GM19035 (cell line): ENCODE results near the gene ZNF581.

Source experiments
- ATAC-seq: cut with Tn5 transposase; IDR thresholded peaks from one replicate; pipeline ENCODE4 v1.9.1; 2021; ENCODE audit not compliant: unreplicated experiment

ZNF581 gene

DNA sequence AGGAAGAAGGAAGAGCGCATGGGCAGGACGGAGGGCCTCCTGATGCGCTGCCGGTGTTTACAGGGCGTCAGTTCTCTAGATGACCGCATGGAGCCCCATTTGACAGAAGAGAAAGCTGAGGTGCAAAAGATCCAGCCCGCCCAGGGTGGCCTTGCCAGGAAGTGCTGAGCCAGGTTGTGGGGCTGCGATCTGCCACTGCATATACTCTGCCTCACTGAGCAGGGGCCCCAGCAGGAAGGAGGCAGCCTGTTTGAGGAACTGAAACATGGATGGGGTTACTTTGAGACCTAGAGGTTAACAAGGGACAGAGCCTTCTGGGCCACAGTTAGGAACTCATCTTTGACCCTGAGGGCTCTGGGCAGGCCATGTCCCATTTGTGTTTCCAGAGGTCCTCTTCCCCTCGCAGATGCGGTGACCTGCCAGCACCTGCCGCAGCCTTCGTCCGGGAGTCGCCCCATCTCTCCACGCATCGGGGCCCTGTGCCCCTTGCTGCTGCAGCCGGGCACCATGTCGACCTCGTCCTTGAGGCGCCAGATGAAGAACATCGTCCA lies 34.7 kb downstream of the ZNF581 start:
- peak; percentile 58 for ATAC-seq

GRCh38 chr19:55679343-55680257 lies 36.2 kb downstream of the ZNF581 start:
- no peak for ATAC-seq

- no peak for ATAC-seq
Measured at GRCh38 chr19:55680339-55681130, 37.1 kb downstream of the ZNF581 start.

GRCh38 chr19:55681131-55682092 lies 38.0 kb downstream of the ZNF581 start:
- no peak for ATAC-seq

DNA sequence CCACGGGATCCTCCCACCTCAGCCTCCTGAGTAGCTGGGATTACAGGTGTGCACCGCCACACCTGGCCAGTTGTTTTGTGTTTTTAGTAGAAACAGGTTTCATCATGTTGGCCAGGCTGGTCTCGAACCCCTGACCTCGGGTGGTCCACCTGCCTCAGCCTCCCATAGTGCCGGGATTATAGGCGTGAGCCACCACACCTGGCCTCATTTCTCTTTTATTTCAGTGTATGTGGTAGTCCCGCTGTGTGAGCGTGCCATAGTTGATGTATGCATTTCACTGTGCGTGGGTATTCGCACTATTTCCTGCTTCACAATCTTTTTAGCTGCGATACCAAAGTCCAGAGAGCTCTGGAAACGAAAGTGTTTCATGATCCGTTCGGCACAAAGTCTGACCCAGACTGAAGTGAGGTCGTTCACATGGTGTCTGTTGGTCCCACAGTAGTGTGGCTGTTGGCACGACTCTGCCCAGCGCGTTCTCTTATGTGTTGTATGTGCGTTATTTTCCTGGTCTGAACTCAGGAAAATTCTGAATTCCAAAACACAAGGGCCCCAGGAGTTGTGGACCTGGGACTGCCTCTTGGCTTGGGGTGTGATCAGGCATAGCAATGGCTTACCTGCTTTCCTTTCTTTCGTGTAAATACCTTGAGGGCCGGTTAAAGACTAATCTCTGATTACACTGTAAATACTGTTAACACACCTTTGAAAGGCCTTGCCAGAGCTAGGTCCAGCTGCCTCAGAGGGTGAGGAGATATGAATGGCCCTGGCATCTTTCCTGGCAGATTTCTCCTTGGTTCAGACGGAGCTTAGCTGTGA lies 40.2 kb downstream of the ZNF581 start:
- no peak for ATAC-seq

DNA sequence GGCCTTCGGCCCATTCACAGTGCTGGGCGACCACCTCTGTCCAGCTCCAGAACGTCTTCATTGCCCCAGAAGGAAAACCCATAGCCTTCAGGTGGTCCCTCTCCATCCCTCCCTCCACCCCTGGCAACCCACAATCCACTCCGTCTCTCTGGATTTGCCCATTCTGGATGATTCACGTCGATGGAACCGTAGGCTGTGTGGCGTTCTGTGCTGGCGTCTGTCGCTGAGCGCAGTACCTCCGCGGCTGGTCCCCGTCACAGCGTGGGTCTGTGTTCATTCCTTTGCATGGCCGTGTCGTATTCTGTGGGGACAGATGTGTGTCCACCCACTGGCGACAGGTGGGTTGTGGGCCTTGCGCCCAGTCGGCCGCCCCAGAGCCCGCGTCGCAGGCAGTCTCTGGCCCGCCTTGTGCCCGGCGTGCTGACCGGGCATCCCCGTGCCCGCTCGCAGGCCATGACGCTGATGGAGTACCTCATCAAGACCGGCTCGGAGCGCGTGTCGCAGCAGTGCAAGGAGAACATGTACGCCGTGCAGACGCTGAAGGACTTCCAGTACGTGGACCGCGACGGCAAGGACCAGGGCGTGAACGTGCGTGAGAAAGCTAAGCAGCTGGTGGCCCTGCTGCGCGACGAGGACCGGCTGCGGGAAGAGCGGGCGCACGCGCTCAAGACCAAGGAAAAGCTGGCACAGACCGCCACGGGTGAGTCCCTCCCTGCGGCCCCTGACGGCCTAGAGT lies 41.7 kb downstream of the ZNF581 start:
- no peak for ATAC-seq

- no peak for ATAC-seq
Measured at GRCh38 chr19:55685776-55686175, 42.3 kb downstream of the ZNF581 start.

DNA sequence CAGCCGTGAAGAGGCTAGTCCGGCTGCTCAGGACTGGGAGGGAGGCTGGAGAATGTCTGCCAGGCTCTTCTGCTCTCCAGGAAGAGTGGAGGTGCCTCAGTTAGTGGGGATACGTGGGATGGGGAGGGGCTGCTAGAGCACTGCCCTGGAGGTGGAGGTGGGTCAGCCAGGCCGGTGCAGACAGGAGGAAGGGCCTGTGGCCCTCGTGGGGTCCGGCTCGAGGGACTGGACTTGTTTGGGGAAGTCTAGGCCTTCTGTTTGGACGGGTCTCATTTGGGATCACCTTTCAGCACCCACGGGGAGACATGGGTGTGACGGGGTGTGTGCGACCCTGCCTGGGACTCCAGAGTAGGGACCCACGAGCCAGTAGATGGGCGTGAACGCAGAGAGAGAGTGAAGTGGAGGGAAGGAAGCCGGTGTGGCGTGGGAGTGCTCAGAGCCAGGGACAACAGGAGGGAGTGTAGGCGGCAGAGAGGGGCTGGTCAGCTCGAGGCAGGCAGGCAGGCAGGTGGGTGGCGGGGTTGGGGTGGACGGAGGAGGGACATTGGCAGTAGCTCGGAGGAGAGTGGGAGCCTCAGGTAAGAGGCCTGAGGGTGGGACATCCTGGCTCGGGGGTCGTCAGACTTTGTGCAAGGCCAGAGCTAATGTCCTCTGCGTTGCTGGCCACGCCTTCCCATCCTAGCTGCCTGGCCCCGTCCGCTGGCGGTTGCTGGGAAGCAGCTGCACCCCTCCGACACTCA lies 43.0 kb downstream of the ZNF581 start:
- no peak for ATAC-seq

DNA sequence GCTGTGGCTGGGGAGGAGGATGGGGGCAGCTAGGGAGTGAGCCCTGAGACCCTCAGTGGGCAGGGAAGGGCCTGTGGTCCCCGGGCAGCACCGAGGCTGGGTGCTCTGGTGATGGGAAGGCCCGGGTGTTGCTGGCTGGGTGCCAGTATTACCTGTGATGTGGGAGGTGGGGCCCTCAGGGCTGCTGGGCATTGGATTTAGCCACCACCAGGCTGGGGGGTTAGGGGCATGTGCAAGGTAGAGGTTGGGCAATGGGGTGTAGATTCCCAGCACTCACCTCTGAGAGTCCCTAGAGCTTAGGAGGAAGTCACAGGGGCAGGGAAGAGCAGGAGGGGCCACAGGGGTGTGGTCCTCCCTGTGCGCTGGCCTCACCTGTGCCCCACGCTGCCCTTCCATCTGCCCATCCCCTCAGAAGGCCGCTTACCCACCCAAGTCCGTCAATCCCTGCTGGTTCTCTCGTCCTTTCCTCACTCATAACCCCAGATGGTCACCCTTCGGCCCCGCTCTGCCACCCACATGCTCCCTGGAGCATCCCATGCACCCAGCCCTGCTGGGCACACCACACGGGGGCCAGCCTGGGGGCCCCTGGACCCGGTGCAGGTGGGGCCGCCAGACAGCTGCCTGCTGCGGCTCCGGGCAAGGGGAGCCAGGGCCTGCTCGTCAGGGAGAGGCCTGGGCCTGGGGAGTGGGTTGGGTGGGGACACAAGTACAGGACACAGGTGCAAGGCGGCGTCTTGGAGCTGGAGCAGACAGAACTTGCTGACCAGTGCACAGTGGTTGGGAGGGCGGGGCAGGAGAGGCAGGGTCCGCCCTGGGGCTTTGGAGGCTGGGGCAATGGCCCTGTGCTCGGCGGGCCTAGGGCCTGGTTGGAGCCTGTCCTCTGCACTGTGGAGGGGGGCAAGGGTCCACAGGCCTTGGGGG lies 44.1 kb downstream of the ZNF581 start:
- ATAC-seq, result no peak

- ATAC-seq, result no peak
Measured at GRCh38 chr19:55688422-55689218, 45.2 kb downstream of the ZNF581 start.

DNA sequence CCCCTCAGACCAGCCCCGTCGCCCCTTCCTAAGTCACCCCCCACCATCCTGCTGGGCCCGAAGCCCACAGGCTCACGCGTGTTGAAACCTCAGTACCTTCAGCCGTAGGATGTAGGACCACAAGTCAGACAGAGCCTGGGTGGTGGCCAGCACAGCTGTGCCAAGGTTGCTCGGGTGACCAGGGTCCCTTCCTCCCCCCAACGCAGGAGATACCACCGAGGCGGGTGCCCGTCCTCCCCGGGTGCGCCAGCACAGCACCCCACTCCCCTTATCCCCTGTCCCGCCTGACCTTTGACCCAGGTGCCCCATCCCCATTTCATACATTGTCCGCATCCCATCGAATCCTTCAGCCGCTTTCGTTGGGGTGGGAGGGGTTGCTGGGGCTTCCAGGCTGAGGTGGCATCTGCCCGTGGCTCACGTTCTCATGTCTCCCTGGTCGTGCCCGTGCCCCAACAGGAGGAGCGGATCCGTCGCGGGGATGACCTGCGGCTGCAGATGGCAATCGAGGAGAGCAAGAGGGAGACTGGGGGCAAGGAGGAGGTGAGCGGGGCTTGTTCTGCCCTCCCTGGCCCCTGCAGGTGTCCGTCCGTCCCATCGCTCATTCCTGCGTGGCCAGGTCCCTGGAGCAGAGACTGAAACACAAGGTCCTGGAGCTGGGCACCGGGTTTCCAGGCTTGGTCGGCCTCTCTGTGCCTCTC lies 46.1 kb downstream of the ZNF581 start:
- no peak for ATAC-seq

- ATAC-seq, result no peak
Measured at GRCh38 chr19:55690109-55690768, 46.8 kb downstream of the ZNF581 start.

- no peak for ATAC-seq
Measured at GRCh38 chr19:55690769-55691545, 47.5 kb downstream of the ZNF581 start.
